RWPE2 (cell line): Measurements from ENCODE around the gene PXDC1.

Experiments
- ATAC-seq: fragments of 200-7000 bp; cut with Tn5 transposase; 3 replicates; pipeline ENCODE4 v1.9.1; 2021; ENCODE audit warnings: low read depth
- DNase-seq: peaks from one replicate; pipeline ENCODE4 v3.0.0-alpha.2; 2020; ENCODE audit warnings: low spot score
- H3K27ac ChIP-seq: fragments of 450-650 bp; 2 replicates; pipeline ENCODE4 v1.5.1; 2017; ENCODE audit warnings: mild to moderate bottlenecking; ENCODE audit not compliant: poor library complexity, severe bottlenecking
- H3K27me3 ChIP-seq: fragments of 250-450 bp; sonication (Bioruptor Pico); 2 replicates; pipeline ENCODE4 v1.5.1; 2021; ENCODE audit warnings: mild to moderate bottlenecking, moderate library complexity; ENCODE audit not compliant: insufficient read depth, poor library complexity, severe bottlenecking
- H3K36me3 ChIP-seq: fragments of 250-450 bp; sonication (Bioruptor Pico); 2 replicates; pipeline ENCODE4 v1.5.1; 2020; ENCODE audit warnings: low read depth, mild to moderate bottlenecking, moderate library complexity
- H3K4me1 ChIP-seq: fragments of 250-450 bp; sonication (Bioruptor Pico); 2 replicates; pipeline ENCODE4 v1.5.1; 2021; ENCODE audit warnings: mild to moderate bottlenecking, moderate library complexity; ENCODE audit not compliant: insufficient read depth, poor library complexity, severe bottlenecking
- H3K4me3 ChIP-seq: fragments of 250-450 bp; sonication (Bioruptor Pico); 2 replicates; pipeline ENCODE4 v1.5.1; 2021; ENCODE audit warnings: mild to moderate bottlenecking, moderate library complexity; ENCODE audit not compliant: severe bottlenecking
- H3K9me3 ChIP-seq: fragments of 250-450 bp; sonication (Bioruptor Pico); 2 replicates; pipeline ENCODE4 v1.5.1; 2021; ENCODE audit warnings: mild to moderate bottlenecking, moderate library complexity; ENCODE audit not compliant: severe bottlenecking
- TF ChIP-seq, protein P1 (sequence below): fragments of 450-650 bp; IDR thresholded peaks from one replicate; pipeline ENCODE4 v1.5.1; 2017; ENCODE audit warnings: mild to moderate bottlenecking, moderate library complexity; ENCODE audit not compliant: poor library complexity, severe bottlenecking

PXDC1 gene

DNA sequence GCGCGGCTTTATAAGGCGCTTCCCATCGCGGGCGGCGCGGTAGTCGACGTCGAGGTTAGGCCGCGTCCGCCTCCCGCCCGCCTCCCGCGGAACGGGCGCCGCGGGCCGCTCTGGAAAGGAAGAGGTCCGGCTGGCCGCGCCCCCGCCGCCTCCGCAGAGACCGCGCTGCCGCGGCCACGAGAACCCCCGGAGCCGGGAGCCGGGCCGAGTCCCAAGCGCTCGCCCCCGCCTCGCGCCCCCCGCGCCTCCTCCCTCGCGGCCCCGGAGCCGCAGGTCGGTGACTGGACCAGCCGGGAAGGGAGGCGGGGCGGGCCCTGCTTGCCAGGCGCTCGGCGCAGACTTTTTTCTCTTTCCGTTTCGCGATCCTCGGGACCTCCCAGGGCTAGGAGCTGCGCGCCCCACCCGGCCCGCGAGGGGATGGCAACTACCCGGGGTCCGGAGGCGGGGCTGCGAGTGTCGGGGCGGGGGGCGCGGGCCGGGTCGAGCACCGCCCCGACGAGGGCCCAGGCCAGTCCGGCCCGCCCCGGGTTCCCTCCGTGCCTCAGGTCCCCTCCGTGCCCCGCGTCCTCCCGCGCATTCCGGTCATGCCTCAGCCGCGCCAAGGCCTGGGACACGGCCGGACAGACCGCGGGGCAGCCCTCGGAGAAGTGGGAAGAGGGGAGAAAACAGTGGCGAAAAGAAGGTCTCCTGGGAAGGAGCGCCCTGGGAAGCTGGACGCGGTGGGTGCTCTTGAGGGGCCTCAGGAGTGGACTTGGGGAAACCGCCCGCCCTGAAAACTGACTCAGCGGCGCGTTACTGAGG, 417 bp upstream of the PXDC1 start:
- Histone ChIP-seq H3K9me3 (peaks cover 2% of the 10 kb centered on the region), H3K36me3 (peaks cover 7% of the 10 kb centered on the region), H3K27me3 (no peaks in the 10 kb centered on the region), H3K4me3 (peak overlapping the region; percentile 87), H3K27ac (peak overlapping the region; percentile 93), H3K4me1 (peaks cover 15% of the 10 kb centered on the region)
- TF ChIP-seq, protein P1, sequence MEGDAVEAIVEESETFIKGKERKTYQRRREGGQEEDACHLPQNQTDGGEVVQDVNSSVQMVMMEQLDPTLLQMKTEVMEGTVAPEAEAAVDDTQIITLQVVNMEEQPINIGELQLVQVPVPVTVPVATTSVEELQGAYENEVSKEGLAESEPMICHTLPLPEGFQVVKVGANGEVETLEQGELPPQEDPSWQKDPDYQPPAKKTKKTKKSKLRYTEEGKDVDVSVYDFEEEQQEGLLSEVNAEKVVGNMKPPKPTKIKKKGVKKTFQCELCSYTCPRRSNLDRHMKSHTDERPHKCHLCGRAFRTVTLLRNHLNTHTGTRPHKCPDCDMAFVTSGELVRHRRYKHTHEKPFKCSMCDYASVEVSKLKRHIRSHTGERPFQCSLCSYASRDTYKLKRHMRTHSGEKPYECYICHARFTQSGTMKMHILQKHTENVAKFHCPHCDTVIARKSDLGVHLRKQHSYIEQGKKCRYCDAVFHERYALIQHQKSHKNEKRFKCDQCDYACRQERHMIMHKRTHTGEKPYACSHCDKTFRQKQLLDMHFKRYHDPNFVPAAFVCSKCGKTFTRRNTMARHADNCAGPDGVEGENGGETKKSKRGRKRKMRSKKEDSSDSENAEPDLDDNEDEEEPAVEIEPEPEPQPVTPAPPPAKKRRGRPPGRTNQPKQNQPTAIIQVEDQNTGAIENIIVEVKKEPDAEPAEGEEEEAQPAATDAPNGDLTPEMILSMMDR = peak; percentile 53
- ATAC-seq = peak; percentile 63
- peak; percentile 84 for DNase-seq

DNA sequence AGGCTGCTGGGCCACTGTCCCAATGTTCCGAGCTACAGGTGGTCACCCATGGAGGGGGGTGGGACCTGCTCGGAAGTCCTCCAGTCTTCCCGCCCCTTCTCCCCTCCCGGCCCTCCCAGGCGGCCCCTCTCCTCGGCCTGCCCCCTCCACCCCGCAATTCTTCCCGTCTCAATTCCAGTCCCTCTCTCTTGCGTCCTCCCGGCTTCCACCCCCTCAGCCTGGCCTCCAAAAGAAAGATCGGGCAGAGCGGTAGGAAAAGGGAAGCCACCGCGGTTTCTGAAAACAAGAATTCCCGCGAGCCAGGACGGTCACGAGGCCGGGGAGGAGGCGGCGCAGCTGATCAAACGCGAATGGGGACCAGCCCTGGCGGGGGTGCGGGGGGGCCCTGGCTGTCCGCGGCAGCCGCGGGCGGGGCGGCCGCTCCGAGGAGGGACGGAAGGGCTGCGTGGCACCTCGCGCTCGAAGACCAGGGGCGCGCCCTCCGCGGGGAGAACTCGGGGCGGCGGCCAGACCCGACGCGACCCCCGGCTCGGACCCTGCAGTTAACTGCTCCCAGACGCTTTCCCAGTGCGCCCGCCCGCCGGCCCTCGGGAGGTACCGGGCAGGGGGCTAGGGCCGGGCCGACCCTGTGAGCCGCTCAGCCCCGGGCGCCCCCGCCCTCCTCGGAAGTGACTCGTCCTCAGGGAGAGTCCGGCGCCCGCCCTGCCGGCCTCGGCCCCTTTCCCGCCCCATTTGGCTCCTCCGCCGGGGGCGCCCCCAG, 1.0 kb downstream of the PXDC1 start:
- Histone ChIP-seq H3K27ac (peak overlapping the region; percentile 93), H3K27me3 (no peaks in the 10 kb centered on the region), H3K4me1 (peaks cover 15% of the 10 kb centered on the region), H3K36me3 (peaks cover 13% of the 10 kb centered on the region), H3K4me3 (peak overlapping the region; percentile 87), H3K9me3 (peaks cover 2% of the 10 kb centered on the region)
- DNase-seq (no peak), ATAC-seq (peak; percentile 39)
- TF ChIP-seq, protein P1 = no peak

DNA sequence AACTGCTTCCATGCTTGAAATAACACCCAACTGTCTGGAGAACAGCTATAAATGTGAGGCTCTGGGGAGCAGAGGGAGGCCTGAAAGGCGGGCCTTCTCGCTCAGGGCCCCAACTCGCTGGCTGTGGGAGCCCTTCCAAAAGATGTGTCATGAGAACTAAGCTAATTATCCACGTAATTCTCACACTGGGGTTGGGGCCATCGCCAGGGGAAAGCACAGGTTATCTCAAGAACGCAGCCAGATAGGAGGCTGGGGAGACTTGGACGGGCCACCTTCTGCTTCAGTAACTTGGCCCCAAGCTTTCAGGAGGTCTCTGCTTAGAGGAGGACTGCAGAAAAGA, 1.6 kb downstream of the PXDC1 start:
- H3K27me3 ChIP-seq = no peaks in the 10 kb centered on the region
- H3K4me3 ChIP-seq = peak overlapping the region; percentile 87
- H3K27ac ChIP-seq = peak overlapping the region; percentile 93

DNA sequence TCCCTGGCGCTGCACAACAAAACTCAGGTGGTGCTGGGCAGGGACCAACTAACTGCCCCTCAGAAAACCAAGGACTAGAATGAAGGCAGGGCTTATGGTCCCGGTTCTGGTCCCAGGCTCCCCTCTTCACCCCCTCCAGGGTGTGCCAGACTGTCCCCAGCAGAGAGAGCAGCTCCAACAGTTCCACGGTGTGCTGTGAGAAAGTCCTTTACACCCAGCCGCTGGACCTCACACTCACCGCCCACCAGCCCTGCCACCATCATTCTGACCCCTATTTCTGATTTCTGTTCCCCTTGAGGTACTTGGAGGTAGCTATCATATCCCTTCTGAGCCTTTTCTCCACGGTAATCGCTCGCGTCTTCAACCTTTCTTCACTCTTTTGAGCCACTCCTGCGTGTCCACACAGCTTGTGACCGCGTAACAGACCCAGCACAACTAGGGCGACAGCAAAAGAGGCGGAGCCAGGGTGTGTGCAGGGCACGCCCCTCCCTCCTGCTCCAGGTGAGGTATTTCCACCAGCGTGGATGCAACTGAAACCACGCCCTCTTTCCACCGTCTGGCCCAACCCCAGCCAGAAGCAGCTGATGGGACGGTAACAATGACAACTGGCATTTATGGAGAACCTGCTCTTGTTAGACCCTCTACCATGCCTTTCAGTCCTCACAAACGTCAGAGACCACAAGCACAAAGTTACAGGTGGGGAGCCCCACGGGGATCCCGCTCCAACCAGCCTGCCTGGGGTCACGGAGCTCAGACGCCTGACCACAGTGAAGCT, 2.3 kb downstream of the PXDC1 start:
- H3K9me3 ChIP-seq = peaks cover 2% of the 10 kb centered on the region
- DNase-seq (no peak), ATAC-seq (0 out of 3 replicates have a peak, but pooled peaks have one; percentile 13)
- H3K36me3 ChIP-seq = peaks cover 13% of the 10 kb centered on the region
- peak overlapping the region; percentile 93 for H3K27ac ChIP-seq
- H3K4me1 ChIP-seq = peaks cover 15% of the 10 kb centered on the region
- TF ChIP-seq, protein P1 = no peak
- peak overlapping the region; percentile 87 for H3K4me3 ChIP-seq
- no peaks in the 10 kb centered on the region for H3K27me3 ChIP-seq

More for the DNA sequence above, 1.6 kb downstream of the PXDC1 start:
- H3K36me3 ChIP-seq = peaks cover 13% of the 10 kb centered on the region
- peaks cover 2% of the 10 kb centered on the region for H3K9me3 ChIP-seq
- H3K4me1 ChIP-seq = peaks cover 15% of the 10 kb centered on the region
- ATAC-seq = peak; percentile 34
- no peak for DNase-seq
- TF ChIP-seq, protein P1 = no peak
